NCI-H524 (cell line): Measurements from ENCODE around the gene MRAP2.

Experiments used
- DNase-seq, 2 experiments: peaks; one replicate each; lab custom pipeline; 2025; lab: John Stamatoyannopoulos, UW

Gene MRAP2

DNA sequence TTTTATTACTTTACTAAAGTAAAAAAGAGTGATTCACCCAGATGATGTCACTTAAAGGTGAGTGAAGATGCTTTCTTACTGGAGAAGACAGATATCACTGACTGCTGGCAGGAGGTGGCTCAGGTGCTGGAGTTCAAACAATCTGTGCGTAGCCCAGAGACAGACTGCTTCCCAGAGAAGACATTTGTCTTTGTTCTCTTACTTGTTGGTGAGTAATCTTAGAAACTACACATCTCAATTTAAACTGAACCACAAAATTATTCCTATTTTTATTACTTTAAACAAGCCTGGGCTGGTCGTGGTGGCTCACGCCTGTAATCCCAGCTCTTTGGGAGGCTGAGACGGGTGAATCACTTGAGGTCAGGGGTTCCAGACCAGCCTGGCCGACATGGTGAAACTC, 101.7 kb downstream of the MRAP2 start:
- DNase-seq: no peak

DNA sequence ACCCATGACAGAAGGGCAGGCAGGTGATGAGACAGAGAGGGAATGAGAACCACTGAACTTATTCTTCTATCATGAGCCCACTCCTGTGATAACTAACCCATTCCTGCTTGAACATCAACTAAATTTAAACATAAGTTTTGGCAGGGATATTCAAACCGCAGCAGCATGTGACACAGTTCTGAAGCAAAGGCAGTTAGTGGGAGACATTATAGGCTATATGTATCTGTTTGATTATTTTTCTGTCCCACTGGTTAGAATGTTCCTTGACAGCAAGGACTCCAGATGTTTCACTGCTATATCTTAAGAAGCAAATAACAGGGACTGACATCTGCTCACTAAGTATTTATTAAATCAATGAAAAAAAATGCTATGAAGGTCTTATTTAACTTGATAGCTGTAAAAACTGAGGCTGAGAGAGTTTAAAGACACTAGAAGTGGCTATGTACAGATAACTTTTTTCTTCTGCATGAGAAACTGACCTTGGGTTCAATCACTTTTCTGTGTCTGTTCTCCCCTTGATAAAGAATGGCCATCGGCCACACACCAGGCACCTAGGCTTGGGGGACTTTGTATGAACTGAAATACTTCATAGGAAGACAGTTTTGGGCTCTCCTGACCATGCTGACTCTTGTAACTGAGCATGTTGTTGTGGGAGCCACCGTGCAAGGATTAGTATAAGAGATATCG, 102.9 kb downstream of the MRAP2 start:
- DNase-seq: no peak

DNA sequence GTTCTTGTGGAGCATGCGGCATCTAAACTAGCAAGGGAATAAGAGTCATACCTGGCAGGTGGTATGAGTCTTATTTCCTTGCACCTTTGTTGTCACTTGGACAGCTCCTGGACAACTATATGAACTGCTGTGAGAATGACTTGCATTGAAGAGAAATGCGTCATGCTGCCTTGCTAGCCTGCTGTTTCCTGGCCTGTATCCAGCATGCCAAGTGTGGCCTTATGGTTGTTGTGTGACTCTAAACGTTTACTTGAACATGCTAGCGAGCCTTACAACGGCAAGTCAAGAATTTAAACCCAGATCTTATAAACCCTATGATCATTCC, 103.4 kb downstream of the MRAP2 start:
- DNase-seq: peak in 1 of 2 experiments; percentile 8

DNA sequence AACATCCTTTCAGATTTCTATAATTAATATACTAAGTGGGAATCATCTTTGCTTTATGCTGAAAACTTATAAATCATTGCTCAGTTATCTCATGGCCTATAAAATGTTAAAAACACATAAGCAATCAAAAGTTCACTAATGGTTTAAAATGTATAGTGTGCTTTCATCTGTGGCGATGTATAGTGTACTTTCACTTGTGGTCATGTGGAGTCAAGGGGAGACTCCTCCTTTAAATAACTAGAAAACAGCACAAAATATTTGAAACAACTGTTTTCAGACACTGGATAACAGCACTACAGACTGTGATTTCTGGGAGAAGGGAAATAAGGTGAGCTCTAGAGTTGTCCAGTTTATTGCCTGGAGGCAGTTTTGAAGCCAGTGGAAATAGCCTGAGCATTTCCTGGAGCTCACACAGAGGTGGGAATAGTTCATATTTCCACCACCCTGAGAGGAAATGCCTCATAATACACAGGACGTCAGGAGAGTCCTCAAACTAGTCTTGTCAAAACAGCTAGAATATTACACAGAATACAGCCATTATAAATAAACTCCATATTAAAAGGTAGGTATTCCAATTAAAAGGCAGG, 104.5 kb downstream of the MRAP2 start:
- no peak for DNase-seq

DNA sequence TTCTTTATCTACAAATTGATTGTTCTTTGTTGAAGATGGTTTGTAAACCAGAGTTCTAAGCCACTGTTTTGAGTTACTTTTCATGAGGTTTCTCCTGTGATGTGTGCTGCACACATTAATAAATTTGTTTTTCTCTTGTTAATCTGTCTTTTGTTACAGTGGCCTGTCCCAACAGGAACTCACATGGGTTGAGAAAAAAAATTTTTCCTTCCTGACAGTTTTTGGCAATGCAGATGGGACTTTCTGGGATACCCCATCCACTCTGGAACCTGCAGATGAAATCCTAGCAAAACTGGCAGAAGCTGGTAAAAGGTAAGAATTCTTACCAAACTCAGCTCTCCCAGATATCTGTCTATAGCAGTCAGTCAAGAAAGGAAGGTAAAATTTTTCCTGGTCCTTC, 105.7 kb downstream of the MRAP2 start:
- DNase-seq: no peak
